B cell (primary cell): ENCODE results near the gene CACNA1D. TPM values are rescaled to one million over a fixed set of nuclear protein-coding genes. Genes with fewer than 3 reads are reported as not detected.

Experiments
- ATAC-seq: fragments of 200-7000 bp; cut with Tn5 transposase; one replicate; pipeline ENCODE4 v1.10.0; 2021; ENCODE audit warnings: low read depth, mild to moderate bottlenecking, moderate number of reproducible peaks, moderate library complexity
- CTCF ChIA-PET: fragments of 350-600 bp; sonication (Branson Sonifier 250); formaldehyde crosslinking; loops from one replicate; lab custom pipeline; 2021; ENCODE audit warnings: antibody characterized with exemption, inconsistent platforms; lab: Charles Lee
- POLR2A ChIA-PET: fragments of 350-600 bp; sonication (Branson Sonifier 250); formaldehyde crosslinking; loops from one replicate; lab custom pipeline; 2021; ENCODE audit warnings: antibody characterized with exemption; lab: Charles Lee
- DNase-seq: peaks from one replicate; pipeline ENCODE4 v3.0.0; 2013
- H2AFZ ChIP-seq: 2 replicates; pipeline ENCODE4 v1.6.1; 2012; ENCODE audit warnings: mild to moderate bottlenecking, low read depth, low read length; ENCODE audit not compliant: insufficient read depth, poor library complexity, severe bottlenecking
- H3K27ac ChIP-seq, 2 donors: 1 replicate in 1 of 2; 2 replicates in 1 of 2; pipeline ENCODE4 v1.5.1; 2012 to 2013; ENCODE audit warnings: low read length in 2 of 2, mild to moderate bottlenecking in 2 of 2, moderate library complexity in 1 of 2
- H3K27me3 ChIP-seq, 4 experiments: fragments of 200-600 bp in 1 of 4; sonication (generic) in 1 of 4; replicated peaks in 1 of 4; 1 replicate in 2 of 4; 2 replicates in 2 of 4; pipeline versions ENCODE4 v1.6.1 to v1.7.0; 2013 to 2016; ENCODE audit warnings: low read length in 3 of 4, mild to moderate bottlenecking in 2 of 4, mixed read lengths in 1 of 4, moderate library complexity in 1 of 4; ENCODE audit not compliant: insufficient read depth in 4 of 4, control insufficient read depth in 3 of 4; ENCODE audit errors: control extremely low read depth in 1 of 4
- H3K36me3 ChIP-seq, 2 experiments: replicated peaks in 1 of 2; 1 replicate in 1 of 2; 2 replicates in 1 of 2; pipeline versions ENCODE4 v1.6.1 to v1.7.1; 2013; ENCODE audit warnings: low read length in 1 of 2; ENCODE audit not compliant: insufficient read depth in 2 of 2, control insufficient read depth in 1 of 2; ENCODE audit errors: control extremely low read depth in 1 of 2, extremely low read depth in 1 of 2
- H3K4me1 ChIP-seq, 2 donors: fragments of 200-600 bp in 1 of 2; sonication (generic) in 1 of 2; 1 replicate in 1 of 2; 2 replicates in 1 of 2; pipeline versions ENCODE4 v1.5.1 to v1.6.1; 2013 to 2017; ENCODE audit warnings: low read length in 2 of 2; ENCODE audit not compliant: control insufficient read depth in 2 of 2, insufficient read depth in 2 of 2
- H3K4me2 ChIP-seq: replicated peaks from 2 replicates; pipeline ENCODE3; 2012; ENCODE audit warnings: mild to moderate bottlenecking, low read depth, low read length; ENCODE audit not compliant: poor library complexity, severe bottlenecking
- H3K4me3 ChIP-seq, 5 experiments: fragments of 200-600 bp in 1 of 5; sonication (generic) in 1 of 5; 1 replicate in 3 of 5; 2 replicates in 2 of 5; pipeline versions ENCODE4 v1.5.1 to v1.7.0; 2011 to 2016; ENCODE audit warnings: low read length in 4 of 5, mild to moderate bottlenecking in 4 of 5, low read depth in 2 of 5, control low read depth in 1 of 5, moderate library complexity in 1 of 5; ENCODE audit not compliant: insufficient read depth in 1 of 5; ENCODE audit errors: control extremely low read depth in 1 of 5, extremely low read depth in 1 of 5
- H3K79me2 ChIP-seq: fragments of 200-600 bp; sonication (generic); one replicate; pipeline ENCODE4 v1.6.0; 2016; ENCODE audit warnings: low read length; ENCODE audit not compliant: control insufficient read depth, insufficient read depth
- H3K9ac ChIP-seq: fragments of 200-600 bp; sonication (generic); 2 replicates; pipeline ENCODE4 v1.6.1; 2017; ENCODE audit warnings: mild to moderate bottlenecking, low read length, moderate library complexity
- H3K9me3 ChIP-seq, 3 donors: one replicate each; pipeline versions ENCODE4 v1.6.1 to v1.7.1; 2013; ENCODE audit warnings: low read length in 2 of 3; ENCODE audit not compliant: control insufficient read depth in 2 of 3, insufficient read depth in 1 of 3; ENCODE audit errors: control extremely low read depth in 1 of 3
- H4K20me1 ChIP-seq: 2 replicates; pipeline ENCODE4 v1.6.0; 2012; ENCODE audit warnings: mild to moderate bottlenecking, low read length; ENCODE audit not compliant: insufficient read depth, control insufficient read depth, poor library complexity, severe bottlenecking
- H3K27ac Mint-ChIP-seq: one replicate; pipeline ENCODE4 v1.8.0; 2021; ENCODE audit warnings: mixed read lengths
- H3K27me3 Mint-ChIP-seq: one replicate; pipeline ENCODE4 v1.8.0; 2021; ENCODE audit warnings: mixed read lengths
- H3K4me1 Mint-ChIP-seq: one replicate; pipeline ENCODE4 v1.8.0; 2021; ENCODE audit warnings: mixed read lengths
- H3K4me3 Mint-ChIP-seq: one replicate; pipeline ENCODE4 v1.8.0; 2021; ENCODE audit warnings: mixed read lengths
- H3K9me3 Mint-ChIP-seq: one replicate; pipeline ENCODE4 v1.8.0; 2022; ENCODE audit warnings: mixed read lengths; ENCODE audit not compliant: insufficient read depth
- CTCF ChIP-seq: fragments of 200-600 bp; IDR thresholded peaks from one replicate; pipeline ENCODE4 v1.8.0; 2022; ENCODE audit warnings: antibody characterized with exemption, mild to moderate bottlenecking
- EZH2 ChIP-seq: IDR thresholded peaks from 2 replicates; pipeline ENCODE4 v1.6.1; 2012; ENCODE audit warnings: borderline replicate concordance, low read depth, mild to moderate bottlenecking, moderate library complexity, low read length; ENCODE audit not compliant: insufficient read depth, poor library complexity, severe bottlenecking
- WGBS: methylation state at CpG from one replicate; pipeline ENCODE4 v1.1.5; 2013; ENCODE audit warnings: missing lambda C conversion rate; ENCODE audit not compliant: insufficient coverage; 5-methylcytosine and 5-hydroxymethylcytosine counted together
- intact Hi-C: fragments of 100-400 bp; cut with micrococcal nuclease; formaldehyde crosslinking; loops from one replicate; pipeline ENCODE4 v1.10.0; 2022
- polyA plus RNA-seq: library from polyadenylated mRNA; depleted of rRNA; stranded (reverse); fragments of >200 nt; gene quantifications from 2 replicates; pipeline ENCODE4 v1.2.3, GENCODE V29; 2012
- total RNA-seq, 2 donors: library from RNA; stranded (reverse); fragments of 120-200 nt in 1 of 2; gene quantifications; 1 replicate in 1 of 2; 2 replicates in 1 of 2; pipeline versions ENCODE4 v1.2.3 to v1.2.4, GENCODE V29; 2013 to 2022

The CACNA1D gene
- total and polyA plus RNA-seq, 2 donors (not counting 1 experiment from before 2014, with no cell fraction given): 0.06 to 0.07 TPM

DNA sequence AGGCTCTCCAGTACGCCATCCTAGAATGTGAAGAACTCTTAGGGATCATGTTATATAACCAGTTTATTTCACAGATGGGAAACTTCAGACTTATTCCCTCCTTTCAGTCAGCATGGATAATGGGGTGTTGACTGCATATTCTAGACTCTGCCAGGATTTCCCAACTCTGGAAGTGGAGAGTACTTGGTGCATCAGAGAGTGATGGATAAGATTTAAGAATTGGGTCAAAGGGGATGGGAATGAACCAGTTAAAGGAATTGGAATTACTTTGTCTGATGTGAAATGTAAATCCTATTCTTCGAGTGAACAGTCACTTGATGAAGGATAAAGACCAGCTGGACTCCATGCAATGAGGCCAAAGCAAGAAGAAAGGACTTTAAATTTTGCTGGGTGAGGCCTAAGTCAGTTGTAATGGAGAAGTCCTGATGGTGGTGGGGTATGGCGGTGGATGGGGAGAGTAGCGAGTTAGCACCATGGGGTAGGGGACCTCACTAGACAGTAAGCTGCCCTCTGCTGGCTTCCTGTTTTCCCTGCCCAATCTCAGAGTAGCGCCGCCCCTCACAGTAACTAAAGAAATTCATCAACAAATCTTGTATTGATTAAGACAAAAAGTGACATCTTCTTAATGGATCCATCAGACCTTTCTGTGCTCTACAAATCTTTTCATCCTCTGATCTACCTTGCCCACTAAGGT, 7.3 kb upstream of the CACNA1D start:
- Mint-ChIP-seq H3K9me3 (no peaks in the 10 kb centered on the region), H3K27me3 (peaks cover 19% of the 10 kb centered on the region), H3K4me1 (no peaks in the 10 kb centered on the region), H3K4me3 (no peak overlapping the region), H3K27ac (no peak overlapping the region)
- no peak overlapping the region for H2AFZ ChIP-seq
- ChIA-PET POLR2A (no interaction called here), CTCF (no interaction called here)
- no peak overlapping the region for H3K4me2 ChIP-seq
- H3K4me3 ChIP-seq: no peak overlapping the region
- intact Hi-C loops: no loop called here
- H3K27ac ChIP-seq: no peak overlapping the region
- H3K4me1 ChIP-seq: no peaks in the 10 kb centered on the region
- no peaks in the 10 kb centered on the region for H4K20me1 ChIP-seq
- no peaks in the 10 kb centered on the region for H3K36me3 ChIP-seq
- no peak overlapping the region for H3K9ac ChIP-seq
- H3K27me3 ChIP-seq: peaks cover 0 to 12% (median 1%) of the 10 kb centered on the region in 4 experiments
- no peak for ATAC-seq
- no peak for DNase-seq
- 71% methylated on average over 1 of the region's 6 CpGs for WGBS
- H3K79me2 ChIP-seq: no peaks in the 10 kb centered on the region
- TF ChIP-seq EZH2: no peak
- no peak for TF ChIP-seq CTCF
- H3K9me3 ChIP-seq: no peaks in the 10 kb centered on the region

- TF ChIP-seq CTCF (no peak), EZH2 (no peak)
- no peak for DNase-seq
- Histone ChIP-seq H3K9ac (no peak overlapping the region), H3K4me2 (no peak overlapping the region), H3K27me3 (peaks cover 0 to 22% (median 9%) of the 10 kb centered on the region in 4 experiments), H3K27ac (no peak overlapping the region), H3K79me2 (no peaks in the 10 kb centered on the region), H3K4me3 (no peak overlapping the region), H2AFZ (no peak overlapping the region), H4K20me1 (no peaks in the 10 kb centered on the region), H3K4me1 (peaks cover 4 to 7% of the 10 kb centered on the region in 2 donors), H3K36me3 (no peaks in the 10 kb centered on the region), H3K9me3 (no peaks in the 10 kb centered on the region)
- no CpG with 5 or more reads among the region's 2 CpGs for WGBS
- ChIA-PET CTCF (no interaction called here), POLR2A (no interaction called here)
- peaks cover 3% of the 10 kb centered on the region for H3K4me1 Mint-ChIP-seq
- no peak overlapping the region for H3K4me3 Mint-ChIP-seq
- peaks cover 26% of the 10 kb centered on the region for H3K27me3 Mint-ChIP-seq
- no peak overlapping the region for H3K27ac Mint-ChIP-seq
- ATAC-seq: no peak
- no peaks in the 10 kb centered on the region for H3K9me3 Mint-ChIP-seq
- intact Hi-C loops: no loop called here
These were observed 5.0 kb upstream of the CACNA1D start for GRCh38 chr3:53489386-53489785.
